Activated naive CD4-positive, alpha-beta T cell treated with anti-CD3 and anti-CD28 coated beads, Interleukin-2, amount 50 U/mL, for 72 hours (primary cell): Measurements from ENCODE around the gene TXNRD1. TPM values are rescaled to one million over a fixed set of nuclear protein-coding genes. Genes with fewer than 3 reads are reported as not detected.

Experiments used
- ATAC-seq, 2 donors: fragments of 150-1000 bp; cut with Tn5 transposase; 2 replicates each; pipeline ENCODE4 v1.10.0; 2021; ENCODE audit warnings: mild to moderate bottlenecking in 2 of 2, moderate library complexity in 2 of 2
- DNase-seq, 2 donors: peaks; one replicate each; pipeline ENCODE4 v3.0.0; 2021 to 2022; ENCODE audit warnings: low spot score in 2 of 2
- H3K27ac Mint-ChIP-seq, 2 donors: one replicate each; pipeline ENCODE4 v1.8.0; 2022; ENCODE audit warnings: mild to moderate bottlenecking in 2 of 2, mixed read lengths in 2 of 2
- H3K36me3 Mint-ChIP-seq, 2 donors: one replicate each; pipeline ENCODE4 v1.8.0; 2022; ENCODE audit warnings: mixed read lengths in 2 of 2
- H3K9me3 Mint-ChIP-seq, 2 donors: one replicate each; pipeline ENCODE4 v1.8.0; 2022; ENCODE audit warnings: mixed read lengths in 2 of 2
- total RNA-seq, 2 donors: library from RNA; stranded (reverse); gene quantifications; one replicate each; pipeline ENCODE4 v1.2.3, GENCODE V29; 2022

Gene TXNRD1
- total RNA-seq, 2 donors from 2014 or later, result 86.4 to 160 TPM

- ATAC-seq (no peak), DNase-seq (no peak)
- Mint-ChIP-seq H3K9me3 (peaks cover 0 to 5% of the 10 kb centered on the region in 2 donors), H3K36me3 (peaks cover 0 to 17% of the 10 kb centered on the region in 2 donors), H3K27ac (no peak overlapping the region)
Measured at GRCh38 chr12:104371043-104371870, 155.7 kb downstream of the TXNRD1 start.

- ATAC-seq (peak; percentile 63 to 79), DNase-seq (no peak)
- H3K9me3 Mint-ChIP-seq, result peaks cover 0 to 5% of the 10 kb centered on the region in 2 donors
- peak overlapping the region in 1 of 2 donors; percentile 67 for H3K27ac Mint-ChIP-seq
- peaks cover 0 to 17% of the 10 kb centered on the region in 2 donors for H3K36me3 Mint-ChIP-seq
Measured at GRCh38 chr12:104372061-104372720, 156.6 kb downstream of the TXNRD1 start.

- Mint-ChIP-seq H3K9me3 (peaks cover 0 to 5% of the 10 kb centered on the region in 2 donors), H3K27ac (no peak overlapping the region), H3K36me3 (peaks cover 0 to 17% of the 10 kb centered on the region in 2 donors)
- ATAC-seq (no peak), DNase-seq (no peak)
Measured at GRCh38 chr12:104372721-104373335, 157.2 kb downstream of the TXNRD1 start.

- no peak for DNase-seq
- no peak for ATAC-seq
- Mint-ChIP-seq H3K36me3 (peaks cover 0 to 14% of the 10 kb centered on the region in 2 donors), H3K9me3 (peaks cover 0 to 5% of the 10 kb centered on the region in 2 donors), H3K27ac (no peak overlapping the region)
Measured at GRCh38 chr12:104374071-104374470, 158.5 kb downstream of the TXNRD1 start.

- Mint-ChIP-seq H3K36me3 (peaks cover 0 to 6% of the 10 kb centered on the region in 2 donors), H3K9me3 (peaks cover 0 to 5% of the 10 kb centered on the region in 2 donors)
- no peak for DNase-seq
Measured at GRCh38 chr12:104374806-104375205, 159.2 kb downstream of the TXNRD1 start.

GRCh38 chr12:104375775-104376174, 160.2 kb downstream of the TXNRD1 start:
- no peaks in the 10 kb centered on the region for H3K36me3 Mint-ChIP-seq
- no peak for ATAC-seq
- no peak for DNase-seq
- H3K27ac Mint-ChIP-seq, result no peak overlapping the region
- no peaks in the 10 kb centered on the region for H3K9me3 Mint-ChIP-seq

More at GRCh38 chr12:104374806-104375205, 159.2 kb downstream of the TXNRD1 start:
- H3K27ac Mint-ChIP-seq, result peak overlapping the region in 1 of 2 donors; percentile 14
- ATAC-seq, result no peak

- H3K27ac Mint-ChIP-seq, result no peak overlapping the region
- H3K9me3 Mint-ChIP-seq, result no peaks in the 10 kb centered on the region
- no peak for DNase-seq
- no peak for ATAC-seq
- no peaks in the 10 kb centered on the region for H3K36me3 Mint-ChIP-seq
Measured at GRCh38 chr12:104376650-104377513, 161.3 kb downstream of the TXNRD1 start.

- ATAC-seq, result no peak
- no peak for DNase-seq
- H3K27ac Mint-ChIP-seq, result no peak overlapping the region
Measured at GRCh38 chr12:104377514-104377812, 161.9 kb downstream of the TXNRD1 start.

GRCh38 chr12:104378427-104378826, 162.8 kb downstream of the TXNRD1 start:
- Mint-ChIP-seq H3K27ac (no peak overlapping the region), H3K36me3 (no peaks in the 10 kb centered on the region), H3K9me3 (no peaks in the 10 kb centered on the region)
- ATAC-seq (no peak), DNase-seq (no peak)

More at GRCh38 chr12:104377514-104377812, 161.9 kb downstream of the TXNRD1 start:
- H3K9me3 Mint-ChIP-seq, result no peaks in the 10 kb centered on the region
- H3K36me3 Mint-ChIP-seq, result no peaks in the 10 kb centered on the region

GRCh38 chr12:104381341-104381730, 165.8 kb downstream of the TXNRD1 start:
- H3K9me3 Mint-ChIP-seq, result peaks cover 0 to 5% of the 10 kb centered on the region in 2 donors
- H3K36me3 Mint-ChIP-seq, result no peaks in the 10 kb centered on the region
- ATAC-seq, result no peak
- no peak for DNase-seq
- H3K27ac Mint-ChIP-seq, result no peak overlapping the region

- Mint-ChIP-seq H3K36me3 (no peaks in the 10 kb centered on the region), H3K9me3 (peaks cover 0 to 5% of the 10 kb centered on the region in 2 donors), H3K27ac (peak overlapping the region in 1 of 2 donors; percentile 16)
- DNase-seq, result peak; percentile 71 to 88
- ATAC-seq, result peak; percentile 75 to 87
Measured at GRCh38 chr12:104381731-104382480, 166.3 kb downstream of the TXNRD1 start.

GRCh38 chr12:104384141-104384880, 168.7 kb downstream of the TXNRD1 start:
- Mint-ChIP-seq H3K36me3 (no peaks in the 10 kb centered on the region), H3K27ac (no peak overlapping the region), H3K9me3 (peaks cover 0 to 5% of the 10 kb centered on the region in 2 donors)
- ATAC-seq, result peak; percentile 55 to 75
- no peak for DNase-seq

GRCh38 chr12:104385510-104385909, 169.9 kb downstream of the TXNRD1 start:
- H3K9me3 Mint-ChIP-seq, result peaks cover 0 to 5% of the 10 kb centered on the region in 2 donors
- H3K27ac Mint-ChIP-seq, result no peak overlapping the region
- no peaks in the 10 kb centered on the region for H3K36me3 Mint-ChIP-seq
- DNase-seq (no peak), ATAC-seq (no peak)

GRCh38 chr12:104386461-104386860, 170.9 kb downstream of the TXNRD1 start:
- Mint-ChIP-seq H3K36me3 (no peaks in the 10 kb centered on the region), H3K27ac (no peak overlapping the region), H3K9me3 (peaks cover 0 to 5% of the 10 kb centered on the region in 2 donors)
- DNase-seq (no peak), ATAC-seq (no peak)

- no peak for DNase-seq
- peak overlapping the region in 1 of 2 donors; percentile 29 for H3K27ac Mint-ChIP-seq
- H3K36me3 Mint-ChIP-seq, result no peaks in the 10 kb centered on the region
- peaks cover 0 to 5% of the 10 kb centered on the region in 2 donors for H3K9me3 Mint-ChIP-seq
- ATAC-seq, result no peak
Measured at GRCh38 chr12:104387190-104387589, 171.6 kb downstream of the TXNRD1 start.
